ENCODE results near the gene COL27A1.

- no peak for TF ChIP-seq POLR2A (IDR thresholded peaks at IDR 0.05)
- no peak for TF ChIP-seq CTCF (IDR thresholded peaks at IDR 0.05)
Measured at GRCh38 chr9:114223564-114224246, 68.4 kb downstream of the COL27A1 start.

All from prostate gland (tissue), 2 donors.